OCI-M2 (cell line): ENCODE measurements around the gene GNPTAB.
"Not testable (repeated sequence)": the region's sequence is repeated elsewhere in the genome, so short reads cannot be mapped to it uniquely, and the experiment has no call there.

Experiments used
- DNase-seq: peaks from one replicate; lab custom pipeline; 2025; ENCODE audit not compliant: unreplicated experiment; lab: John Stamatoyannopoulos, UW

The GNPTAB gene

DNA sequence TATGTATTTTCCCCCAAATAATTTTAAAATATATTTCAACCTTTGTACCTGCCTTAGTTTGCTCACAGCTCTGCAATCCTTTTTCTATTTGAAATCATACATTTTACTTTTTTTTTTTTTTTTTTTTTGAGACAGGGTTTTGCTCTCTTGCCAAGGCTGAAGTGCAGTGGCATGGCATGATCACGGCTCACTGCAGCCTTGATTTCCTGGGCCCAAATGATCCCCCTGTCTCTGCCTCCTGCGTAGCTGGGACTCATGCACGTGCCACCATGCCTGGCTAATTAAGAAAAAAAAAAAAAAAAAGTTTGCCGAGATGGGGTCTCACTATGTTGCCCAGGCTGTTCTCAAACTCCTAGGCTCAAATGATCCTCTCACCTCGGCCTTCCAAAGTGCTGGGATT, 90.2 kb downstream of the GNPTAB start:
- DNase-seq, result no peak

DNA sequence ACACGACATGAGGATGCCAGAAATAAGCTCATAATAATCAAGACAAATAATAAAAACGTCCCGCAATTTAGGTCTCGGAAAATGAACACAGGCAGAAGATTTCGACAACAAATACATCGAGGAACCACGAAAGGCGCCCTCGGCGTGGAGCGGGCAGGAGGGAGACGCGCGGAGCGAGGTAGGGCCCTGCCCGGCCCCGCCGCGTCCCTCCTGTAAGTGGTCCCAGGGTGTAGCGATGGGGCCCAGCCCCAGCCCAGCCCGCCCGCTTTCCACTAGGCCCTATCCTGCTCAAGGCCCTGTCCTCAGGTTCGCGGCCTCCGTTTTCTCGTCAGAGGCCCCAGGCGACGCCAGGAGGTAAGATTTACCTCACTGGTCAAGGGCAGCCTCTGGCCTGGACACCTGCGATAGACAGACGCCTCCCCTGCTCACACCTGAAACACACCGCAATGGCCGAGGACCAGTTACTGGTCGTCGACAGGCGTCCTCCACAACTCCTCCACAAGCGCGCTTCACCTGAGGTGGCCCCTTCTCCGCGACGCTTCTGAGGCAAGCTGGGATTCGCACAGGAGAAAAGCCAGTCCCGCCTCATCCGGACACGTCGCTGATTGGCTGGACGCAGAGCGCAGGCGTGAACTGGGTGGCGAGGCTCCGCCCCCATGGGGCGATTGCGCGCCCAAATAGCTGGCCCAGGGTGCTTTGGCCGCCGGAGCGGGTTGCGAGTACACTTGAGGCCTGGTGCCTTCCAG, 91.7 kb downstream of the GNPTAB start, which contains the start of gene SYCP3:
TSS of gene SYCP3 (minus strand) at position 543 of the 746 bp plus-strand sequence. CDS start 1,527 bp downstream, outside the sequence.
- DNase-seq, result no peak

DNA sequence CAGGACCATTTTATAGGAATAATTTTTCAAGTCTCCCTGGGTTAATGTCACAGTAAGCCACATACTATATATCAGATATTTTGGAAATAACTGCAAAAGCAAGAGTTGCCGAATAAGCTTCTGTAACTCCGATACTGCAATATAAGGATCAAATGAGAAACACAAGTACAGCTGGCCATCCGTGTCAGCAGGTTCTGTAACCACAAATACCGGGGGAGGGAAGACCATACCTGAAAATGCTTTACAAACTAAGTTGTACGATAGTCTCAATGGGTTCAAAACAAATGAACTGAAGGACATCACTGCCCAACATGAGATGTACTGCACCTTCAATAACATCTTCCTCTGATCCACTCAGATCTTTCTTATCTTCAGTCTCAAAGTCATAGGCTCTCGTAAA, 93.3 kb downstream of the GNPTAB start:
- DNase-seq, result no peak

DNA sequence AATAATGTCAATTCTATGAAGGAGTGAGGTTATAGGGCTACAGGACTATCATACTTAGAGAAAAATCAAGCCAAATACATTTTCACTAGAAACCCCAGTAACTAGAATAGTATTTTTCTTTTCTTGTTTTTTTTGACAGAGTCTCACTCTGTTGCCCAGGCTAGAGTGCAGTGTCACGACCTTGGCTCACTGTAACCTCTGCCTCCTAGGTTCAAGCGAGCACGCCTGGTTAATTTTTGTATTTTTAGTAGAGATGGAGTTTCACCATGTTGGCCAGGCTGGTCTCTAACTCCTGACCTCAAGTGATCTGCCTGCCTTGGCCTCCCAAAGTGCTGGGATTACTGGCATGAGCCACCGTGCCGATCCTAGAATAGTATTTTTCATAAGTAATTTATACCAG, 96.3 kb downstream of the GNPTAB start:
- not testable (repeated sequence) for DNase-seq

GRCh38 chr12:101733166-101733565, 97.6 kb downstream of the GNPTAB start:
- DNase-seq, result no peak

DNA sequence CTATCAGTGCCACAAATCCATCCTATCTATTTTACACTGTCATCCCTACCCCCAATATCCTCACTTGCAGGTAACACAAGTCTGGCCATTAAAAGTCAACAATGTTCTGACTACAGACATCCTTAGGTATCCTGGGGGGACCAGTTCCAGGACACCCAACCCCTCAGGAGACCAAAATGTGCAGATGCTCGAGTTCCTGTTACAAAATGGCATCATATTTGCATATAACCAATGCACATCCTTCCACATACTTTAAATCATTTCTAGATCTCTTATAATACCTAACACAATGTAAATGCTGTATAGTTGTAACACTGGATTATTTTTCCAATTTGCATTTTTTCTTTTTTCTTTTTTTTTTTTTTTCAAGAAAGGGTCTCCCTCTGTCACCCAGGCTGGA, 98.4 kb downstream of the GNPTAB start:
- DNase-seq, result no peak

DNA sequence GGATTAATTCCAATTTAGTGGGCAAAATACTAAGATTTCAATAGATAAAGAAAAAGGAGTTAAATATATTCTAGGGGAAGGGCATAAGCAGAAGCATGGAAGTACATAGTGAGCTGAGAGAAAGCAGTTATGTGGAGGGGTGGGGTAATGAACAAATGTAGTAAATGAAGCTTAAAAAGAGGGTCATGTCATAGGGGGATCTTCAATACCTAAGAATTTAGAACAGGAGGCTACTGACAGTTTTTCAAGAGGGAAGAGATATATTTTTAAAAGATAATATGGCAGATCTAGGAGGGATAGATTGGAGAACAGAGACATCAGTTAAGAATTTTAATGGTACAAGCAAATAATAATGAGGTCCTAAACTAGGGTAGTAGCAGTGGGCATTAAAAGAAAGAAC, 100.9 kb downstream of the GNPTAB start:
- DNase-seq, result no peak

DNA sequence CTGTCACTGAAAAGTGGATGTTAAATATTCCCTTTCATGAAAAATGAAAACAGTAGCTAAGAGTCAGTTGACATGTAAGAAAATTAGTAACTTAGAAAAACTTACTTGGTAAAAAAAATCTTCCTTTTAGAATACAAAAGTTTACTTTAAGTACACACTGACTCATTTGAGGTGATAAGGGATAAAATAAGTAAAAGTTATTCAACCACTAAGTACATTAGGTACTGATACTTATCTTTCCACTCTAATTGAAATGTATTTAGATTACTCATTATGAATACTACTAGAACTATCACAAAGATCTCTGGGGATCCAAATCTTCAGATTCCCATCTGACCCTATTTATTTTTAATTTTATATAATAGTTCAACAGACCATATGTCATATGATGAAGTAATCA, 103.7 kb downstream of the GNPTAB start:
- DNase-seq, result no peak

DNA sequence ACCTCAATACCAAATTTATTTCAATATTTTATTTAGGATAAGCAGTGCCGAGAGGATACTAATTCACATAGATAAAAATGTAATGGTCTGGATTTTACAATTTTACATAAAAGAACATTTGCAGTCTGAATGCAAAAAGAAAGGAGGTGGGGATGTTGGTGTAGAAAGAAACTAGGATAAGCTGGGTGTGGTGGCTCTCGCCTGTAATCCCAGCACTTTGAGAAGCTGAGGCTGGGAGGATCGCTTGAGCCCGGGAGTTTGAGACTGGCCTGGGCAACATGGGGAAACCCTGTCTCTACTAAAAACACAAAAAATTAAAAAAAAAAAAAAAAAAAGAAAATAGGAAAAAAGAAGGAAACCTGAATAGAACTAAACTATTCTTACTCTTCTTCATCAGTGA, 108.4 kb downstream of the GNPTAB start:
- DNase-seq, result no peak

- no peak for DNase-seq
Measured at GRCh38 chr12:101720118-101720517, 110.6 kb downstream of the GNPTAB start.

DNA sequence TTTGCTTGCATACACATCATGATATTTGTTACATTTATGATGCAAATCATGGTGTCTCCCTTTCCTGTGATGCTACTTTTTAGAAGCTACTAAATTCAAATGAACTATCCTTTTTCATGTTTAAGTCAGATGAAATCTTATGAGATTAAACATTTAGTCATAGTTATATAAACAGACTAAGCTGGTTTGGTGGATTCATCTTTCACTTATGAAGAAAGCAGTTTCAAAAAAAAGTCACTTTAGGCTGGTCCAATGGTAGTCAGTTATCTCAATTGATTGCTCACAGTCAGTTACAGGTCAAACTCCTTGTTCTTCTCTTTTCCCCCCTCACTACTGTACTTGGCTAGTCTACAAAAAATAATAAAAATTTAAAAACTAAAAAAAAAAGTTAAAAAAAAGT, 111.2 kb downstream of the GNPTAB start:
- no peak for DNase-seq

GRCh38 chr12:101714877-101715444, 115.8 kb downstream of the GNPTAB start:
- no peak for DNase-seq

GRCh38 chr12:101713930-101714329, 116.8 kb downstream of the GNPTAB start:
- no peak for DNase-seq

GRCh38 chr12:101713059-101713682, 117.6 kb downstream of the GNPTAB start:
- no peak for DNase-seq

DNA sequence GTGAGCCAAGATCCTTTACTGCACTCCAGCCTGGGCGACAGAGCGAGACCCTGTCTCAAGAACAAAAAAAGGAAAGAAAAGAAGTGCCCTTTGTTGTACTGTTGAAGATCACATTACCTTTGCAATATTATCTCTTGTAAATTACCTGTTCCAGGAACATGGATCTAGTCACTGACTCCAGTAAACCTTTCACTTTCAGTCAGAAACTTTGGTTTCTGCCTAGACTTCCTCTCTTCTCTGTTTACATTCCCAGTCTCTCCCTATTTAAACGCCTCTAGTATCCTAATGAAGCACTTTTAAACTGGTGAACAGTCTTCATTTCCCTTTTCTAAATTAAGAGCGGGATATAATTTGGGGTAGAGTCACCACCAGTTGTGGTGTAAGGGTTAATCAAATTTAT, 120.5 kb downstream of the GNPTAB start:
- no peak for DNase-seq

DNA sequence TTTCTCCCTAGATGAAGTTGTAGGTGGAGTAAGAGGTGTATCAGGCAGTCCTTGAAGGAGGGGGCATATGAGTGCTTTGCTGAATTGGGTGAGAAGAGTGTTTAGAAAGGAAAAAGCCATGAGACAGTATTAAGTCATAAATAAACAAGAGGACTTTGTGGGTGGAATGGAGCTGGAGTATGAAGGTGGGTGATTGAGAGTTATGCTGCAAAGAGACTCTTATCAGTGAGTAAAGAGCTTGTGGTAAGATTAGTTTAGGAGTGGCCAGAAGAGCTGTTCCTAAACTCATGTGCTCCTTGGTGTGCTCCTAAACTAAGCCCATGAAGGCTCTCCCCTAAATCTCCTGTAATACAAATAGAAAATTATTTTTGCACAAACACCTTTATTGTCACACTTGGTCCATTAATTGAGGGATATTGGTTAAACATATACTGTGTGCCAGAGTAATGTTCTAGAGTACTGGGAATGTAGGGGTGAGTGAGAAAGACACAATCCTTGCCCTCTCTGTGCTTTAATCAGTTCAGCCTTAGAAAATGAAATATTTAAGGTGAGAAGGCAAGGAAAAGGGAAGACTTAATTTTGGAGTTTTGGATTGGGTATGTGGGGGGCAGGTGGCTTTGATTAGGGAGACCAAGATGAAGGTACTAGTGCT, 123.5 kb downstream of the GNPTAB start:
- no peak for DNase-seq

GRCh38 chr12:101706403-101706802, 124.4 kb downstream of the GNPTAB start:
- DNase-seq, result no peak

- DNase-seq, result no peak
Measured at GRCh38 chr12:101703487-101703886, 127.3 kb downstream of the GNPTAB start.

- DNase-seq, result no peak
Measured at GRCh38 chr12:101700299-101700820, 130.4 kb downstream of the GNPTAB start.

- DNase-seq, result no peak
Measured at GRCh38 chr12:101698800-101699347, 131.9 kb downstream of the GNPTAB start.
